NCI-H146 treated with DMSO at 0.1 percent for 48 hours (cell line): Measurements from ENCODE around the gene RNASE8.
"Not testable (repeated sequence)": the region's sequence is repeated elsewhere in the genome, so short reads cannot be mapped to it uniquely, and the experiment has no call there.

Experiments used
- DNase-seq: peaks from one replicate; lab custom pipeline; 2025; ENCODE audit not compliant: unreplicated experiment; lab: John Stamatoyannopoulos, UW

RNASE8 gene

GRCh38 chr14:21057803-21058675 is at the start of gene RNASE8:
TSS of gene RNASE8 (plus strand) at chr14:21057822. CDS start at chr14:21057893, 71 bp downstream.
- DNase-seq: no peak

- not testable (repeated sequence) for DNase-seq
Measured at GRCh38 chr14:21009721-21010120, 47.9 kb upstream of the RNASE8 start.

- no peak for DNase-seq
Measured at GRCh38 chr14:21011136-21011535, 46.5 kb upstream of the RNASE8 start.

GRCh38 chr14:21014761-21015190 is 42.8 kb upstream of the RNASE8 start:
- peak; percentile 59 for DNase-seq

- no peak for DNase-seq
Measured at GRCh38 chr14:21015312-21015711, 42.3 kb upstream of the RNASE8 start.

GRCh38 chr14:21016413-21017190 is 41.0 kb upstream of the RNASE8 start:
- DNase-seq: no peak

GRCh38 chr14:21017528-21018245 is 39.9 kb upstream of the RNASE8 start:
- DNase-seq: no peak

GRCh38 chr14:21018286-21018685 is 39.3 kb upstream of the RNASE8 start:
- DNase-seq: no peak

GRCh38 chr14:21018781-21019180 is 38.8 kb upstream of the RNASE8 start:
- DNase-seq: no peak

- DNase-seq: no peak
Measured at GRCh38 chr14:21019366-21019765, 38.3 kb upstream of the RNASE8 start.

- DNase-seq: no peak
Measured at GRCh38 chr14:21020977-21021545, 36.6 kb upstream of the RNASE8 start.

- DNase-seq: no peak
Measured at GRCh38 chr14:21022686-21023085, 34.9 kb upstream of the RNASE8 start.

GRCh38 chr14:21023174-21023573 is 34.4 kb upstream of the RNASE8 start:
- no peak for DNase-seq

- DNase-seq: no peak
Measured at GRCh38 chr14:21023817-21024584, 33.6 kb upstream of the RNASE8 start.

GRCh38 chr14:21024585-21025370 is 32.8 kb upstream of the RNASE8 start, which contains the start of gene NDRG2:
TSS of gene NDRG2 (minus strand) at chr14:21025061. CDS start at chr14:21023315, 1,746 bp downstream.
- peak; percentile 8 for DNase-seq

- DNase-seq: no peak
Measured at GRCh38 chr14:21025371-21026273, 32.0 kb upstream of the RNASE8 start.

- no peak for DNase-seq
Measured at GRCh38 chr14:21026274-21026987, 31.2 kb upstream of the RNASE8 start.

GRCh38 chr14:21026988-21027315 is 30.7 kb upstream of the RNASE8 start:
- no peak for DNase-seq
